Raji (cell line): ENCODE data around the gene MICAL3.

Source experiments
- POLR2A ChIP-seq: IDR thresholded peaks from 2 replicates; pipeline ENCODE4 v1.6.1; 2011; ENCODE audit warnings: low read depth, low read length, control low read depth; ENCODE audit not compliant: insufficient read depth

The MICAL3 gene

DNA sequence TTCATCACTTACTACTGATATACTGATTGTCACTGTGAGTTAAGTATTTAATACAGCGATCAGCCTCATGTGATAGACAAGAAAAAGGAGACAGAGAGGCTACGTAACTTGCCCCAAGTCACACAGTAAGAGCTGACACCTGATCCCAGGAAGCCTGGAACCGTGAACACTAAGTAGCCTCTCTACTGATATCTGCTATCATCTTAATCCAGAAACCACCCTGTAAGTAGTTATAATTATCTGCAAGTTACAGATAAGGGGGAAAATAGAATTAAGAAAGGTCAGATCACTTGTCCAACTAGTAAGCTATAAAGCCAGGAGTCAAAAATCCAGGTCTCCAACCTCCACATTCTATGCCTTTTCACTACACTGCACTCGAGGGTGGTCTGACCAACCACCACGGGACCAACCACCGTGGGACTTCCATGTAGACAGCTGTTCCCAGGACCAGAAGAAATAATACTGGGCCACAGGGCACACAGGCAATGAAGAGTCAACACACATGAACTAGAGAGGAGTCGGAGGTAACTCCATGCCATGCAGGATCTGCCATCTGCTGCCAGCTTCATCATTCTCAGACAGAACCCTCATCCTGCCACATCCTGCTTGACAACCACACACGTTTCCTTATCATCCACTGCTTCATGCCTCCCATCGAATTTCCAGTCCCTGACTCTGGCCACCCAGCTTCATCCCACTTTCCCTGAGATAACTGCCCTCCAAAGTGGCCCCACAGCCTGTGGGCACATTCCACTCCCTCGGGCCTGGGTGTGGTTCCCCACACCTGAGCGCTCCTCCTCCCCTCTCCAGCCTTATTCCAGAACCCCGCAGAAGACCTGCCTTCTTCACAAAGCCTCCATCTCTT is 58.6 kb downstream of the MICAL3 start:
- no peak for TF ChIP-seq POLR2A

GRCh38 chr22:17964643-17965042 is 59.7 kb downstream of the MICAL3 start:
- no peak for TF ChIP-seq POLR2A

DNA sequence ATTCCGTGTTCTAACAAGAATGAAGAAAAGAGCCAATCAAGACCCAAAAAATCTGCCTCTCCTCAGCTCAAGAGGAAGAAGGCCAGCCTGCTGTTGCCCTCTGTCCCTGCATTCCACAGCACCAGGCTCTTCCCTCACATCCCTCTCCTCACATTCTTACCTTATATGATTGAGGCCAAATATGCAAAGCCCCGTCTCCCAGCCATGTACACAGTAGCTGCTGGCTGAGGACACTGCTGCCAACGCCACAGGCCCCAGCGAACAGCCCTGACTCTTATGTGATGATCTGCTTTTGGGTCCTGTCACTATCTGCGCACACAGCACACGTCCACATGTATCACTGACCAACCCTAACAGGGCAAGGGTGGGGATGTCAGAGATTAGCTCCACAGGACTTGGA is 60.2 kb downstream of the MICAL3 start:
- TF ChIP-seq POLR2A, result no peak

GRCh38 chr22:17963015-17963414 is 61.3 kb downstream of the MICAL3 start:
- no peak for TF ChIP-seq POLR2A

DNA sequence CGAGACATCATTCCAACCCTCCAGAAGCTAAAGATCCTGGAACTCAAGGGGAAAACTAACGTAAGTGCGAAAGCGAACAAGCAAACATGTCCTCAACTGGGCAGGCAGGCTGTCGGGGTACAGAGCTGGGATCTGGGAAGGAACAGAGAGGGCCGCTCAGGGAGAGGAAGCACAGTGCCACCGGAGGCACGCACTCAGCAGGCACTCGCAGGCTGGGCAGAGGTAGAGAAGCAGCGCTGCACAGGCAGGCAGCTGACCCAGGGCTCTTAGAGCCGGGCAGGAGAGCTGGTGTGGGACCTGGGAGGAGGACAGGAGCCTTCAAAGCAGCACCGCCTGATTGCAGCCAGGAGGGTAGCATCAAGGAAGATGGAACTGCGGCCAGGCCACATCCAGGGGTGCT is 62.2 kb downstream of the MICAL3 start:
- TF ChIP-seq POLR2A, result no peak

GRCh38 chr22:17961446-17961729 is 63.0 kb downstream of the MICAL3 start:
- no peak for TF ChIP-seq POLR2A

- TF ChIP-seq POLR2A, result no peak
Measured at GRCh38 chr22:17960695-17961445, 63.5 kb downstream of the MICAL3 start.

- TF ChIP-seq POLR2A, result no peak
Measured at GRCh38 chr22:17960011-17960410, 64.3 kb downstream of the MICAL3 start.

DNA sequence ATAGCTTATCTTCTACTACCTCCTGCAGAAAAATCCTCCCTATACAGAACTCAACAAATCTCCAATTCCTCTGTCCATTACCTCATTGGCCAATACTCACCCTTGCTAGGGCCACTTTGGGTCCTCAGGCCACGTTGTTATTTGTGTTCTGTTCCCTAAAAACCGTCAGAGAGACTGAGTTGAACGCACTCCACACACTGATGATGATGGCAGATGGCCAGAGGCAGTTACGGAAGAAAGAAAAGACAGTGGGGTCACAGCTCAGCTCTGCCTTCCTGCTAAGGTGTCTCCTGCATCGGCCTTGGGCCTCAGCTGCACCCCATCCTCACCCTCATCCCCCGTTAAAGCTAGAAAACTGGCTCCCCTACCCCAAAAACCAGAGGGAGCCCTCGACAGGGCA is 66.2 kb downstream of the MICAL3 start:
- TF ChIP-seq POLR2A, result no peak

DNA sequence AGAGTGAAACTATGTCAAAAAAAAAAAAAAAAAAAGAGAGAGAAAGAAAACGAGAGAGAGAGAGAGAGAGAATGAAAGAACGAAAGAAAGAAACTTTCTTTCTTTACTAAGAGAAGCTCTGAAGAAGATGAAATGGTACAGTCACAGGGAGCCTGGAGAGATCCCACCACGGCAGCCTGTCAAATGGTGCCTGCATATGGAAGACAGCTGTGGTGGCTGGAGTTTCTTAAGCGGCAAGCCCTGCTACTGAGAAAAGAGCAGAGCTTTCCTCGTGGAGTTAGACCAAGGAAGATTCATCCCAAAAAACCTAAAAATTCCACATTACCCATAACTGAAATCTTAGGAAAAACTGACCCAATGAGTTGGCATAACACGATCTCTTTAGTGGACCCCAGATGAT is 66.7 kb downstream of the MICAL3 start:
- TF ChIP-seq POLR2A, result no peak

DNA sequence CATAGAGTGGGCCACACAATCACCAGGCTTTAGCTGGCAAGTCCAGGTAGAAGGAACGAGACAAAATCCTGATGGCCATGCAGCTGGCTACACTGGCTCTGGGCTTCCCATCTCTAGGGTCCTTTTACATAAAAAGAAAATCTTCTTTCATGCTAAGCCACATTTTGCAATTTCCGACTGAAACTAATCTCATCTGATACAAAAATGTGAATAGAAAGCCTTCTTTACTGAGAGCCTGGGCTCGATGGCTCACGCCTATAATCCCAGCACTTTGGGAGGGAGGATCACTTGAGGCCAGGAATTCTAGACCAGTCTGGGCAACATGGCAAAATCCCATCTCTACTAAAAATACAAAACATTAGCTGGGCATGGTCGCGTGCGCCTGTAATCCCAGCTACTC is 67.2 kb downstream of the MICAL3 start:
- no peak for TF ChIP-seq POLR2A

GRCh38 chr22:17956630-17957029 is 67.7 kb downstream of the MICAL3 start:
- no peak for TF ChIP-seq POLR2A

GRCh38 chr22:17955590-17956379 is 68.6 kb downstream of the MICAL3 start:
- no peak for TF ChIP-seq POLR2A

DNA sequence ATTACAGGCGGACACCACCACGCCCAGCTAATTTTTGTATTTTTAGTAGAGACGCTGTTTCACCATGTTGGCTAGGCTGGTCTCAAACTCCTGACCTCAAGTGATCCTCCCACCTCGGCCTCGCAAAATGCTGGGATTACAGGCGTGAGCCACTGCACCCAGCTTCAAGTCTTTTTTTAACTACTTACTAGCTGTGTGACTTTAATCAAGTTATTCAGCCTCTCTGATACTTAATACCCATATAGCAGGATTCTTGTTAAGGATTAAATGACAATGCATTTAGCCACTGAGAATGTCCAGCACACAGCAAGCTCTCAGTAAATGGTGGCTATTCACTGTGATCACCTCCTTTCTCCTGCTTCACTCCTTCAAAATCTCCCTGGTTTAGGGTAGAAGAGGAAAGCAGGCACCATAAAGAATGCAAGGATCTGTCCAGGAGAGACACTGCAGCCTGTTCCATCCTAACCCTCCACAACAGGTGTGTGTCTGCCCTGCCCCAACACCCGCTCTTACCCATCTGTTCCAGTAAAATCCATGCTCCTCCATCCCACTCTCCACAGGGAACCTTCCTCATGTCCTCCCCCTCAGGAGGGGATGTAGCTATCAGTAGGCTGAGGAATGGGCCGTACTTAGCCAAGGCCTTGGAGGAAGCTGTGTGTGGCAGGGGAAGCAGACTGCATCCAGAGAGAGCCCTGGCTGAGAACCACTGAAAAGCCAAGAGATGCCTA is 69.3 kb downstream of the MICAL3 start:
- no peak for TF ChIP-seq POLR2A
